GM10248 (cell line): ENCODE measurements around the gene RPP25L.

Experiments used
- CTCF ChIA-PET: fragments of 300-600 bp; sonication (Branson Sonifier 250); formaldehyde crosslinking; extraction: SDS; loops from one replicate; lab custom pipeline; 2021; ENCODE audit warnings: antibody characterized with exemption; lab: Yijun Ruan, JAX
- POLR2A ChIA-PET: fragments of 350-650 bp; sonication (Branson Sonifier 250); formaldehyde crosslinking; extraction: SDS; loops from one replicate; lab custom pipeline; 2020; ENCODE audit warnings: antibody characterized with exemption; lab: Yijun Ruan, JAX
- DNase-seq: peaks from one replicate; pipeline ENCODE4 v3.0.0; 2012; ENCODE audit errors: extremely low spot score
- TF ChIP-seq, protein P1 (sequence below): IDR thresholded peaks from 2 replicates; pipeline ENCODE4 v1.5.1; 2012; ENCODE audit warnings: mild to moderate bottlenecking, low read depth; ENCODE audit errors: extremely low read depth, missing control alignments, control extremely low read depth

RPP25L gene

DNA sequence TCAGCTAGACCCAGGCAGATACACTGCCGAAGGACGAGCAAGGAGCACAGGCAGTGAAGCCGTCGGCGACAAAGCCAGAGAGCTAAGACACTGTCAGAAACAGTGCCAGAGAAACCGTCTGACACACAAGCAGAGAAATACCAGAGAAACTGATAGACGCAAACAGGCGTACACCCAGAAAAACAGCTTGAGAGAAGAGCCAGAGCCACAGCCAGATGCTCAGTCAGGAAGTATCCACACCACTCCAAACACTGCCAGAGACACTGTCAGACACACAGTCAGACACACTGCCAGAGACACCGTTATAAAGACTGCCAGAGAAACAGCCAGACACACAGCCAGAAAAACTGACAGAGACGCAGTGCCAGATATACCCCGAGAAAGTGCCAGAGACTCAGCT lies 41.5 kb downstream of the RPP25L start:
- ChIA-PET POLR2A (no interaction called here), CTCF (interaction anchor here (1.3 to 2.2 kb wide), 4 partner anchors 8 to 33 kb away, joined by 5 to 9 read pairs (median 8); no protein-coding TSS in a partner anchor)
- TF ChIP-seq, protein P1, sequence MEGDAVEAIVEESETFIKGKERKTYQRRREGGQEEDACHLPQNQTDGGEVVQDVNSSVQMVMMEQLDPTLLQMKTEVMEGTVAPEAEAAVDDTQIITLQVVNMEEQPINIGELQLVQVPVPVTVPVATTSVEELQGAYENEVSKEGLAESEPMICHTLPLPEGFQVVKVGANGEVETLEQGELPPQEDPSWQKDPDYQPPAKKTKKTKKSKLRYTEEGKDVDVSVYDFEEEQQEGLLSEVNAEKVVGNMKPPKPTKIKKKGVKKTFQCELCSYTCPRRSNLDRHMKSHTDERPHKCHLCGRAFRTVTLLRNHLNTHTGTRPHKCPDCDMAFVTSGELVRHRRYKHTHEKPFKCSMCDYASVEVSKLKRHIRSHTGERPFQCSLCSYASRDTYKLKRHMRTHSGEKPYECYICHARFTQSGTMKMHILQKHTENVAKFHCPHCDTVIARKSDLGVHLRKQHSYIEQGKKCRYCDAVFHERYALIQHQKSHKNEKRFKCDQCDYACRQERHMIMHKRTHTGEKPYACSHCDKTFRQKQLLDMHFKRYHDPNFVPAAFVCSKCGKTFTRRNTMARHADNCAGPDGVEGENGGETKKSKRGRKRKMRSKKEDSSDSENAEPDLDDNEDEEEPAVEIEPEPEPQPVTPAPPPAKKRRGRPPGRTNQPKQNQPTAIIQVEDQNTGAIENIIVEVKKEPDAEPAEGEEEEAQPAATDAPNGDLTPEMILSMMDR, result no peak
- no peak for DNase-seq

DNA sequence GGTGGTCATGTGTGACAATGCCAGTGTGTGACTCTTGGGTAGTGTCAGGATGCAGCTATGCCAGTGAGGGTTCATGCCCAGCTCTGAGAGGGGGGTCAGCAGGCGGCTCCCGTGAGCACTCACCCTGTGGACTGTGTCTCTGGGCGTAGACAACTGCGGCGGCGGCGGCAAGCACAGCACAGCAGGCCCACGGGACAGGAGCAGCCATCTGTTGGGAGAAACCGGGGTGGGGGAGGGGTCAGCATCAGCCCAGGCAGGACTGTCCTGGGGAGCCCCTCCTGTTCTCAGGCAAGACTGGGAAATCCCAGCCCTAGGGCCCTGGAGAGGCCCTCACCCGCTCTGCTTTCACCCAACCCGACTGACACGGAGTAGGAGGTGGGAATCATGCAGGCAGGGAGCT lies 43.1 kb downstream of the RPP25L start:
- TF ChIP-seq, protein P1, result no peak
- ChIA-PET CTCF (interaction anchor here (0.9 kb wide), 1 partner anchor 23 kb away, joined by 5 read pairs; no protein-coding TSS in a partner anchor), POLR2A (no interaction called here)
- DNase-seq, result no peak

DNA sequence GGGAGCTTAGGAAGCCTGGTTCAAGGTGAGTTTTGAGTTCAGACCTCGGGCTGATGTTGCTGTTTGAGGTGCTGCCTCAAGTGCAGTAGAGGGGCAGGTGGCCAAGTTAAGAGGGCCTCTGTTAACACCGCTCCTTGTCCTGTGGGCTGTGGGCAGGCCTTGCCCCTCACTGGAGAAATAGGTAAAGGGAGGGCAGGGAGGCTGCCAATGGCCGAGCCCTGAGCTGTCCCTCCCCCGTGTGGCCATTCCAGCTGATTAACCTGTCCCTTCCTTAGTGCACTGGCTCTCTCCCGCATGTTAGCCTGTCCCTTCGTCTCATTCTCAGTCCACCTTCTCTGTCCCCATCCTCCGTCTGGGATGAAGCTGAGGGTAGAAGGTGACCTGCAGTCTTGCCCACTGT lies 43.8 kb downstream of the RPP25L start:
- TF ChIP-seq, protein P1, result no peak
- DNase-seq, result no peak
- ChIA-PET CTCF (no interaction called here), POLR2A (no interaction called here)

DNA sequence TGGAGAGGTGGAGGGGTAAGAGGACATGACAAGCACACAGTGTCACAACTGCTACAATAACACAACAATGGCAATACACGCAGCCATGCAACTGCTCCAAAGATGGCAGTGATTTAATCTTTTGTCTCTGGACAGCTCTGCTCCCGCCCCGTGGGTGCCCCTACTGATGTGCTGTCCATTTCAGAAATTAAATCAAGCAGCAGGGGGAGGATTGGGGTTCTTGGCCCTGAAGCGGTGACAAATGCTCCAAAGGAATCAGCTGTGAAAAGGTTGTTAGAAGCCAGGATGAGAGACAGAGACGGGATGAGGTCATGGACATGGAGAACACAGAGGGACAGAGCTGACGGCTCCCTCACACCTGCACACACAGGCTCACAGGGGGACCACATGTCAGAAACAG lies 44.9 kb downstream of the RPP25L start:
- no peak for DNase-seq
- ChIA-PET POLR2A (no interaction called here), CTCF (interaction anchor here (1.7 kb wide), 1 partner anchor 19 kb away, joined by 4 read pairs; no protein-coding TSS in a partner anchor)
- TF ChIP-seq, protein P1, result no peak

DNA sequence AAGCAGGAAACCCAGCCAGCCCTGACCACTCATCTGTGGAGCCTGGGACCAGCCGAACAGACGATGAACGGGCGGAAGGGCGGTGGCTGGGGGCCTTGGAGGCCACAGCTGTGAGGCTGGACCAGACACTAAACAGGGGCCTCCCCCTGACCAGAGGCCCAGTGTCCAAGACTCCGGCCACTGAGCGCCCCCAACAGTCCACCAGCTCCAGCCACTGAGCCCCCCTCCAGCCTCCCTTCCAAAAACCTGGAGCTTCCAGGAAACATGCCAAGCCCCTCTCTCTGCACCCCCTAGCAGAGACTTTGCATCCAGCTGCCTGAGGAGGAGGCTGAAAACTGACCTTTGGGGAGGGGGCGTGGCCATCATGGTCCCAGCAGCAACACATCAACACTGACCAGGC lies 45.6 kb downstream of the RPP25L start:
- ChIA-PET CTCF (interaction anchor here (1.7 kb wide), 1 partner anchor 18 kb away, joined by 4 read pairs; no protein-coding TSS in a partner anchor), POLR2A (no interaction called here)
- TF ChIP-seq, protein P1, result no peak
- no peak for DNase-seq

DNA sequence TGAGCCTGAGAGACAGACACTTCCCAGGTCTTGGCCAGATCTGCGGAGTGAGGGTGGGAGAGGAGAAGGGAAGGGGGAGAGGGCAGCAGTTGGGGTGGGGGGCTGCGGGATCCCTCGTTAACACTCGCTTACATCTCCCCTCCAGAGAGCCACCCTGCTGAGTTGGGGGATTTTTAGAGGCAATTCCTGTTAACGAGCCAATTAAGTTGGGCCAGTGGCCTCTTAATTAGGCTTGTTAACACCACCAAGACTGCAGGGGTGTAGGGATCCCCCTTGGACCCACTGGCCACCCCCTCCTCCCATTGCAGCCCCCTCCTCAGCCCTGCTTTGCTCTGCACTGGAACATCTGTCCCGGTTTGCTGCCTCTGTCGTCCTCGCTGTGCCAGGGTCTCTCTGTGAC lies 46.0 kb downstream of the RPP25L start:
- CTCF ChIA-PET, result interaction anchor here (1.7 kb wide), 1 partner anchor 18 kb away, joined by 4 read pairs; no protein-coding TSS in a partner anchor
- DNase-seq, result no peak
- TF ChIP-seq, protein P1, result no peak
- POLR2A ChIA-PET, result no interaction called here
